K562 (cell line): ENCODE data around the gene PTPRT. TPM values are rescaled to one million over a fixed set of nuclear protein-coding genes. Genes with fewer than 3 reads are reported as not detected.
A peak's percentile ranks its signal among the peaks of the same experiment; 100 is the strongest.

Experiments
- ATAC-seq: fragments of 200-7000 bp; cut with Tn5 transposase; 3 replicates; pipeline ENCODE4 v1.9.1; 2020; ENCODE audit warnings: moderate library complexity
- BruUV-seq: library from RNA; stranded (reverse); fragments of 400-500 nt; replicated peaks from 2 replicates; lab custom pipeline; 2021; lab: Mats Ljungman, UMichigan
- CTCF ChIA-PET: fragments of 300-600 bp; formaldehyde crosslinking; extraction: SDS; loops from one replicate; lab custom pipeline; 2021; ENCODE audit warnings: low intra/inter-chr PET ratio; lab: Yijun Ruan, JAX
- POLR2A ChIA-PET: fragments of 300-600, 350-650 bp; sonication (Branson Sonifier 250); formaldehyde crosslinking; extraction: SDS; loops from one replicate; lab custom pipeline; 2021; ENCODE audit warnings: antibody characterized with exemption, inconsistent platforms; lab: Yijun Ruan, JAX
- DNase-seq, 4 experiments: peaks; one replicate each; pipeline versions ENCODE4 v3.0.0 to v3.0.0-alpha.2; 2011 to 2018; ENCODE audit warnings: low spot score in 3 of 4, mixed read lengths in 3 of 4; ENCODE audit errors: extremely low read depth in 1 of 4
- FAIRE-seq: peaks from 2 replicates; lab custom pipeline; 2011; peaks lifted over from hg19 to GRCh38; lab: Jason Lieb, UNC
- H2AFZ ChIP-seq: 2 replicates; pipeline ENCODE4 v1.6.0; 2011; ENCODE audit warnings: low read depth, low read length, control low read depth, inconsistent platforms
- H3K27ac ChIP-seq: fragments of 200-600 bp; 3 replicates; pipeline ENCODE4 v1.8.0; 2011; ENCODE audit warnings: low read depth, mild to moderate bottlenecking, control low read depth, inconsistent platforms, low read length, moderate library complexity, mixed read lengths; ENCODE audit errors: extremely low read depth
- H3K27me3 ChIP-seq, 2 experiments: fragments of 300-600 bp in 1 of 2; 2 replicates in 1 of 2; 3 replicates in 1 of 2; pipeline versions ENCODE4 v1.6.0 to v1.8.0; 2011; ENCODE audit warnings: inconsistent platforms in 2 of 2, low read length in 2 of 2, mild to moderate bottlenecking in 1 of 2, mixed read lengths in 1 of 2, moderate library complexity in 1 of 2; ENCODE audit not compliant: control insufficient read depth in 2 of 2, insufficient read depth in 2 of 2
- H3K36me3 ChIP-seq: fragments of 300-600 bp; 3 replicates; pipeline ENCODE4 v1.8.0; 2011; ENCODE audit warnings: mild to moderate bottlenecking, low read length, inconsistent platforms; ENCODE audit not compliant: control insufficient read depth, insufficient read depth
- H3K4me1 ChIP-seq, 2 experiments: fragments of 200-600 bp in 1 of 2; replicated peaks in 1 of 2; 2 replicates in 1 of 2; 3 replicates in 1 of 2; pipeline versions ENCODE4 v1.5.1 to v1.8.0; 2011; ENCODE audit warnings: inconsistent platforms in 2 of 2, low read length in 2 of 2, mild to moderate bottlenecking in 1 of 2, mixed read lengths in 1 of 2, moderate library complexity in 1 of 2; ENCODE audit not compliant: control insufficient read depth in 2 of 2, insufficient read depth in 2 of 2
- H3K4me2 ChIP-seq: 2 replicates; pipeline ENCODE4 v1.6.1; 2011; ENCODE audit warnings: low read length, control low read depth, inconsistent platforms, mixed read lengths; ENCODE audit not compliant: insufficient read depth
- H3K4me3 ChIP-seq: fragments of 200-600 bp; sonication (generic), shearing (Covaris generic); 2 replicates; pipeline ENCODE4 v1.5.1; 2016; ENCODE audit warnings: control low read depth, inconsistent platforms
- H3K79me2 ChIP-seq: fragments of 200-600 bp; 3 replicates; pipeline ENCODE4 v1.8.0; 2011; ENCODE audit warnings: low read length, inconsistent platforms; ENCODE audit not compliant: control insufficient read depth, insufficient read depth
- H3K9ac ChIP-seq, 2 experiments: 2 replicates each; pipeline versions ENCODE4 v1.6.0 to v1.6.1; 2011; ENCODE audit warnings: low read depth in 2 of 2, low read length in 2 of 2, control low read depth in 1 of 2, inconsistent platforms in 1 of 2, mild to moderate bottlenecking in 1 of 2, mixed read lengths in 1 of 2; ENCODE audit not compliant: insufficient read depth in 1 of 2
- H3K9me1 ChIP-seq: one replicate; pipeline ENCODE4 v1.6.0; 2011; ENCODE audit warnings: inconsistent platforms, mild to moderate bottlenecking, low read length, moderate library complexity; ENCODE audit not compliant: control insufficient read depth, insufficient read depth
- H3K9me3 ChIP-seq: replicated peaks from 2 replicates; pipeline ENCODE4 v1.5.1; 2011; ENCODE audit warnings: low read depth, low read length, inconsistent platforms; ENCODE audit not compliant: control insufficient read depth, insufficient read depth
- H4K20me1 ChIP-seq: replicated peaks from 2 replicates; pipeline ENCODE4 v1.6.1; 2011; ENCODE audit warnings: low read length, inconsistent platforms, mixed read lengths; ENCODE audit not compliant: control insufficient read depth, insufficient read depth
- CTBP1 ChIP-seq: fragments of 450-650 bp; IDR thresholded peaks from 2 replicates; pipeline ENCODE4 v1.6.1; 2016; ENCODE audit warnings: borderline replicate concordance
- MTA2 ChIP-seq: fragments of 450-650 bp; IDR thresholded peaks from 2 replicates; pipeline ENCODE4 v1.6.1; 2016; ENCODE audit warnings: low read depth
- SFPQ ChIP-seq: fragments of 200-400 bp; formaldehyde crosslinking; IDR thresholded peaks from 2 replicates; pipeline ENCODE4 v1.6.1; 2017; ENCODE audit warnings: mild to moderate bottlenecking, low read depth, low read length, moderate library complexity
- SREBF1 ChIP-seq: fragments of 150-350 bp; IDR thresholded peaks from 2 replicates; pipeline ENCODE4 v1.6.1; 2014; ENCODE audit warnings: antibody characterized with exemption, low read depth, low read length, borderline replicate concordance
- SUPT5H ChIP-seq: fragments of 450-650 bp; IDR thresholded peaks from 2 replicates; pipeline ENCODE4 v1.6.1; 2016
- TCFL5 ChIP-seq: fragments of 250-450 bp; sonication (Bioruptor Pico); conservative IDR thresholded peaks from 2 replicates; pipeline ENCODE4 v1.6.1; 2021; ENCODE audit warnings: mild to moderate bottlenecking, moderate library complexity, matching md5 sums
- ZNF316 ChIP-seq: fragments of 450-650 bp; IDR thresholded peaks from 2 replicates; pipeline ENCODE4 v1.6.1; 2016
- ZNF431 ChIP-seq: sonication (generic); formaldehyde crosslinking; IDR thresholded peaks from 2 replicates; pipeline ENCODE4 v1.8.0; 2022; ENCODE audit warnings: mild to moderate bottlenecking, missing genetic modification reagents
- WGBS: fragments of 100-300 bp; shearing (Covaris generic); methylation state at CpG from one replicate; pipeline ENCODE4 v1.1.6; 2016; ENCODE audit warnings: low coverage, mixed read lengths; ENCODE audit not compliant: insufficient coverage; ENCODE audit errors: missing lambda C conversion rate; 5-methylcytosine and 5-hydroxymethylcytosine counted together
- in situ Hi-C: fragments of 300-500 bp; cut with MboI; formaldehyde crosslinking; loops from 4 replicates; pipeline ENCODE4 v1.15.0; 2018; ENCODE audit warnings: inconsistent platforms, mixed read lengths
- intact Hi-C: fragments of 100-400 bp; cut with micrococcal nuclease; formaldehyde crosslinking; loops from 2 replicates; pipeline ENCODE4 v1.14.2; 2022
- polyA plus RNA-seq, 8 experiments: library from polyadenylated mRNA; depleted of rRNA in 4 of 8; stranded (reverse) in 5 of 8; unstranded in 3 of 8; fragments of >200 nt; fragmentation: Nextera tagmentation in 2 of 8; fragmentation: Illumina TruSeq in 1 of 8; extraction: Ambion mirVana in 2 of 8; extraction: Trizol in 1 of 8; gene quantifications; 2 replicates each; pipeline versions ENCODE4 v1.2.1 to v1.2.3, GENCODE V29; 2011 to 2014; ENCODE audit warnings: inconsistent platforms in 1 of 8, missing spikeins in 1 of 8
- total RNA-seq, 7 experiments: library from RNA; depleted of rRNA in 6 of 7; stranded (reverse); fragments of >200 nt in 6 of 7; fragmentation: Illumina TruSeq in 2 of 7; extraction: Trizol in 2 of 7; gene quantifications; 2 replicates each; pipeline versions ENCODE4 v1.2.1 to v1.2.3, GENCODE V29; 2011 to 2021; ENCODE audit warnings: low replicate concordance in 1 of 7
- TF ChIP-seq, protein P1 (sequence below): fragments of 250-450 bp; sonication (Bioruptor Pico); IDR thresholded peaks from 2 replicates; pipeline ENCODE4 v1.8.0; 2021; ENCODE audit warnings: borderline replicate concordance, mild to moderate bottlenecking, moderate library complexity; ENCODE audit not compliant: poor library complexity, severe bottlenecking
- TF ChIP-seq, protein P2 (sequence below): IDR thresholded peaks from 2 replicates; pipeline ENCODE4 v1.6.1; 2012; ENCODE audit warnings: low read depth, low read length, improper control_type of control experiment, borderline replicate concordance

PTPRT gene
- total and polyA plus RNA-seq, 9 of the 15 experiments (the other 6 are each of a cell fraction or from before 2014, with no cell fraction given), result not detected

GRCh38 chr20:42482808-42483207, 706.9 kb downstream of the PTPRT start:
- ChIA-PET CTCF (no interaction called here), POLR2A (no interaction called here)
- intact Hi-C loops, result no loop called here
- H3K27ac ChIP-seq, result no peak overlapping the region
- FAIRE-seq, result no peak
- no peaks in the 10 kb centered on the region for H3K9me3 ChIP-seq
- no peak for DNase-seq
- no peak overlapping the region for H3K4me2 ChIP-seq
- H3K4me3 ChIP-seq, result no peak overlapping the region
- H3K9me1 ChIP-seq, result no peaks in the 10 kb centered on the region
- 0% methylated on average over 3 of the region's 3 CpGs for WGBS
- H3K27me3 ChIP-seq, result no peaks in the 10 kb centered on the region
- TF ChIP-seq ZNF431 (CRISPR knock-in tag) (no peak), ZNF316 (peak; percentile 32; the same call in 1 of the 2 replicates), CTBP1 (no peak)
- TF ChIP-seq, protein P1, sequence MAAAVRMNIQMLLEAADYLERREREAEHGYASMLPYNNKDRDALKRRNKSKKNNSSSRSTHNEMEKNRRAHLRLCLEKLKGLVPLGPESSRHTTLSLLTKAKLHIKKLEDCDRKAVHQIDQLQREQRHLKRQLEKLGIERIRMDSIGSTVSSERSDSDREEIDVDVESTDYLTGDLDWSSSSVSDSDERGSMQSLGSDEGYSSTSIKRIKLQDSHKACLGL (CRISPR knock-in tag), result no peak
- no peak for ATAC-seq
- no peaks in the 10 kb centered on the region; the same call in 1 of the 2 replicates for H4K20me1 ChIP-seq
- no TSS peak for BruUV-seq
- in situ Hi-C loops, result no loop called here
- no peaks in the 10 kb centered on the region for H3K4me1 ChIP-seq
- H3K36me3 ChIP-seq, result no peaks in the 10 kb centered on the region
- H3K79me2 ChIP-seq, result no peaks in the 10 kb centered on the region
- H3K9ac ChIP-seq, result no peak overlapping the region
- H2AFZ ChIP-seq, result no peak overlapping the region

DNA sequence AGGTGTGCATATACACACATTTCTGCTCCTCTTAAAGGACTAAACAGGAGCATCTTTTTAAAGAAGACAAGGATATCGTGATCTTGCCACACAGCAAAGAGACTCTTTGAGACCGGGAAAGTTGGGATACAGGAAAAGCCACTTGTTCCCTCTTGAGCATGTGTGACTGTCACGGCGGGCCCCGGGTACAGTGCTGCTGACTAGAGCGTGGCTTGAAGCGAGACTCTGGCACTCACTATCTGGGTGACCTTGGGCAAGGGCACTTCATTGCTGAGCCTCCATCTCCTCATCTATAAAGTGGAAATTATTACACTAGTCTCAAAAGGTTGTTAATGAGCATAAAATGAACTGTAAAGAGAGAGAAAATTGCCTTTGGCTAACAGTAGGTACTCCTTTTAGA, 713.9 kb downstream of the PTPRT start:
- H3K79me2 ChIP-seq, result no peaks in the 10 kb centered on the region
- no peak overlapping the region for H3K9ac ChIP-seq
- no peaks in the 10 kb centered on the region for H3K9me1 ChIP-seq
- WGBS, result 0% methylated on average over 7 of the region's 7 CpGs
- intact Hi-C loops, result loop anchor here (10.0 kb wide), 1 partner anchor 59 kb away; no protein-coding TSS in a partner anchor
- no peaks in the 10 kb centered on the region; the same call in 1 of the 2 replicates for H4K20me1 ChIP-seq
- ChIA-PET POLR2A (no interaction called here), CTCF (no interaction called here)
- H3K27me3 ChIP-seq, result peaks cover 0 to 4% of the 10 kb centered on the region in 2 experiments; a peak in 1 of 5 replicates
- no peaks in the 10 kb centered on the region for H3K4me1 ChIP-seq
- no TSS peak for BruUV-seq
- no peak overlapping the region for H3K4me3 ChIP-seq
- H2AFZ ChIP-seq, result no peak overlapping the region
- H3K27ac ChIP-seq, result no peak overlapping the region
- ATAC-seq, result no peak
- no peak for FAIRE-seq
- no peak overlapping the region for H3K4me2 ChIP-seq
- H3K9me3 ChIP-seq, result no peaks in the 10 kb centered on the region
- no peak for DNase-seq
- no peaks in the 10 kb centered on the region for H3K36me3 ChIP-seq
- in situ Hi-C loops, result no loop called here
- no peak for TF ChIP-seq SFPQ
- TF ChIP-seq MTA2, result no peak
- TF ChIP-seq SREBF1, result no peak
- TF ChIP-seq, protein P2, sequence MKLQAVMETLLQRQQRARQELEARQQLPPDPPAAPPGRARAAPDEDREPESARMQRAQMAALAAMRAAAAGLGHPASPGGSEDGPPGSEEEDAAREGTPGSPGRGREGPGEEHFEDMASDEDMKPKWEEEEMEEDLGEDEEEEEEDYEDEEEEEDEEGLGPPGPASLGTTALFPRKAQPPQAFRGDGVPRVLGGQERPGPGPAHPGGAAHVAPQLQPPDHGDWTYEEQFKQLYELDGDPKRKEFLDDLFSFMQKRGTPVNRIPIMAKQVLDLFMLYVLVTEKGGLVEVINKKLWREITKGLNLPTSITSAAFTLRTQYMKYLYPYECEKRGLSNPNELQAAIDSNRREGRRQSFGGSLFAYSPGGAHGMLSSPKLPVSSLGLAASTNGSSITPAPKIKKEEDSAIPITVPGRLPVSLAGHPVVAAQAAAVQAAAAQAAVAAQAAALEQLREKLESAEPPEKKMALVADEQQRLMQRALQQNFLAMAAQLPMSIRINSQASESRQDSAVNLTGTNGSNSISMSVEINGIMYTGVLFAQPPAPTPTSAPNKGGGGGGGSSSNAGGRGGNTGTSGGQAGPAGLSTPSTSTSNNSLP, result no peak
- TF ChIP-seq TCFL5 (CRISPR knock-in tag), result no peak
- no peak for TF ChIP-seq SUPT5H
